Kidney glomerular epithelial cell (primary cell): ENCODE data around the gene LIX1L.

Experiments used
- DNase-seq: peaks from one replicate; lab custom pipeline; 2025; lab: John Stamatoyannopoulos, UW

LIX1L gene

DNA sequence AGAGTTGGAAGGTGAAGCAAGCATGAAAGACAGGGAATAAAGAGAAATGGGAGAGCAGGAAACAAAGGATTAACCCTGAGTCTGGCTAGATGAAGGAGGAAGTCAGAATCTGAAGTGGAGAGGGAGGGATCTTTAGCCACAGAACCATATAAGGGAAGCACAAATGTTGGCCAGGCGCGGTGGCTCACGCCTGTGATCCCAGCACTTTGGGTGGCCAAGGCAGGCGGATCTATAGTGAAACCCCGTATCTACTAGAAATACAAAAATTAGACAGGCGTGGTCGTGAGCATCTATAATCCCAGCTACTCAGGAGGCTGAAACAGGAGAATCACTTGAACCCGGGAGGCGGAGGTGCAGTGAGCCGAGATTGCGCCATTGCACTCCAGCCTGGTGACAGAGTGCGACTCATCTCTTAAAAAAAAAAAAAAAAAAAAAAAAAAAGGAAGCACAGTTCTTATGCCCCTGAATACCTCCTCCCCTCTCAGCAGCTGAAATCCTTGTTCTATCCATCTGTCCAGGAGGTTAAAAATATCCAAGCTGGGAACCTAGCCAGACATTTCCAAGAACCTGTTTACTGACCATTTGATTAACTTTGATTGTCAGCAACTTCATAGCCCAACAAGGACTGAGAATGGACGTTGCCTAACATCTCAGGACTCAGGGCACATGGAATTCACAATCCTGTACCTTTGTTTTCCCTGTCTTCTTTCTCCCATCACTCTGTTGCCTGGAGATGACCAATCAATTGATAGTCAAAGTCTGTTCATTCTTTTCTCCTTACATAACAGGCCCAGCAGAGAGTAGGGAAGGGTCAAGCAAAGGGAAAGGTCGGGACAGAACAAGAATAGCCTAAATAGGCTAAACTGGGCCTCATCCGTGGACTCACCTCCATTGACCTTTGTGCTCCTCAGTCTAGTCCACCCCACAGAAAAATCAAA is 28.0 kb upstream of the LIX1L start:
- DNase-seq, result no peak

DNA sequence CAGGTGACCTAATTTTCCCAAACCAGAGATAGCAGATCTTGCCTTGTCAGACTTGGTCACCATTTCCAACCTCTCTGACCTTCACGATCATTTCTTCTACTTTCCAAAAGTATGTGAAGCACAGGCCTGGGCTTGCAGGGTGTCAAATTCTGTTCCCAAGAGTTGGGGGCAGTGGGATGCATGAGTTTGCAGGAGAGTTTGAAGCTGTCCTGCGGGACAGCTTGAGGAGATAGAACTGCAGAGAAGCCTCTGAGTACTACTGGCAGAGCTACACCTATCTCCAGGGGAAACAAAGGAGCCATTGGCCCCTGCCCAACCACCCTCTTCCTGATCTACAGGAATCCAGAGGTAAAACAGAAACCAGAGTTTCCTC is 27.3 kb upstream of the LIX1L start:
- DNase-seq, result no peak

GRCh38 chr1:145983960-145984830 is 26.4 kb upstream of the LIX1L start:
- no peak for DNase-seq

DNA sequence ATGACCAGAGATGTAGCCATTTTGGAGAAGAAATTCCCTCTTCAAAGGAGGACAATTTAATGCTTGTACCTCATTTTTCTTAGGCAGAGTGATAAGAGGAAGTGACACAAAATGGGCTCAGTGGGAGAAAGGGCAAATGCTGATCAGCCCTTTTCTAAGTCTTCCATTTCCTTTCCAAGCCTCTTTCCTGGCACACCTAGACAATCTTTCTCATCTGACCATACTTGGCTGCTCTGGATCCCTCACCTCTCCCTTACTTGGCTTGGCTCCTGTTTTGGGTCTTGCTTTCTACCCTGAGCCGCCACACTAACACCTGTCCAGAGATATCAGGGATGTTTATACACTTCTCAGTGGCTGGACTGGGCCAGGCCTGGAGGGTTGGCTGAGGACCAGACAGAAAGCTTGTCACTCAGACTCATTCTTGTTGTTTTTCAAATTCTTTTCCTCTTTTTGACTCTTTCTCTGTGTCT is 25.4 kb upstream of the LIX1L start:
- no peak for DNase-seq

DNA sequence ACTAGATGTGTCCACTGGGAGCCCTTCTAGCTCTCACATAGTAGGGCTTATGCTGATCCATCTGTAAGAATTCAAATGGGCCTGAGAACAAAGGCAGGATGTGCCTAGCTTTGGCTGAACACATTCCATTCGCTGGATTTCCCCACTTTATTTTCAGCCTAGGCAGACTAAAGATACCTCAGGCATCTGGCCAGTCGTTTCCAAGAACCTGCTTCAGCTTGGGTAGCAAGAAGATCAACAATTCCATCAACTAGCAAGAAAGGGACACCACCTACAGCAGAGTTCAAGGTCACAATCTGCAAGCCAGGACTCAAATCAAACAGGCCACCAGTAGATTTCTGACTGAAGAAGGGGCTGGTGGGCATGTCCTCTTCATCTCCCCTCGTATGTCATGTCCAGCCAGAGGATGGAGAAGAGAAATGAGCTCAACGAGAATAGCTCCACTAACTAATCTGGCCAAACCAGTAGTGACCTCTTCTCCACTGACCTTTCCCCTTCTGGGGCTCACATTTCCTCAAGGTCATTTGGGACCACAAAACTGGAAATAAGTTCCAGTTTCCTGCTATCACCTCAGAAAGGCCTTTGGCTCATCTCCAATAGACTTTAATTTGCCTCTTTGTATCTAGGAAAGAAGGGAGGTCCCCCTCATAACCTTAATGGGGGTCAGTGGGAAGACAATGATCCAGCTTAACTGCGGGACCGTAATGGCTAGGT is 24.4 kb upstream of the LIX1L start:
- DNase-seq, result no peak

- DNase-seq, result no peak
These were observed 22.7 kb upstream of the LIX1L start for GRCh38 chr1:145980457-145980994.

- no peak for DNase-seq
These were observed 22.1 kb upstream of the LIX1L start for GRCh38 chr1:145979746-145980456.

GRCh38 chr1:145978854-145979745 is 21.3 kb upstream of the LIX1L start:
- DNase-seq, result peak; percentile 100

DNA sequence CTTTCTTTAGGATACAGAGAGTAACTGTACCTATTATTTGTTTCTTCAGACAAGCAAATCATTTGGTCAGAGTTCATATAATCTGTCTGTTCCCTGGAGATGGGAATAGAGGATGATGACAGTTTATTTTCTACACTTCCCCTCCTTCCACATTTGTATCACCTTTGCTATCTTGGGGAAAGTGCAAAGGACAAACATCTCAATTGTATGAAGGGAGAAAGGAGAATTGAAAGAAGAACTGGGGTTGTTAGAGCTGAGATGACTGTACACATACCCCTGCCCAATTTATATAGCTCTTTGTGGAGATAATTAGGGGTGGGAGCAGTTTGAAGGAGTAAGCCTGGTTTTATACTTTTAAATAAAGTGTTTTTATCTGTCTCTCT is 20.6 kb upstream of the LIX1L start:
- no peak for DNase-seq

DNA sequence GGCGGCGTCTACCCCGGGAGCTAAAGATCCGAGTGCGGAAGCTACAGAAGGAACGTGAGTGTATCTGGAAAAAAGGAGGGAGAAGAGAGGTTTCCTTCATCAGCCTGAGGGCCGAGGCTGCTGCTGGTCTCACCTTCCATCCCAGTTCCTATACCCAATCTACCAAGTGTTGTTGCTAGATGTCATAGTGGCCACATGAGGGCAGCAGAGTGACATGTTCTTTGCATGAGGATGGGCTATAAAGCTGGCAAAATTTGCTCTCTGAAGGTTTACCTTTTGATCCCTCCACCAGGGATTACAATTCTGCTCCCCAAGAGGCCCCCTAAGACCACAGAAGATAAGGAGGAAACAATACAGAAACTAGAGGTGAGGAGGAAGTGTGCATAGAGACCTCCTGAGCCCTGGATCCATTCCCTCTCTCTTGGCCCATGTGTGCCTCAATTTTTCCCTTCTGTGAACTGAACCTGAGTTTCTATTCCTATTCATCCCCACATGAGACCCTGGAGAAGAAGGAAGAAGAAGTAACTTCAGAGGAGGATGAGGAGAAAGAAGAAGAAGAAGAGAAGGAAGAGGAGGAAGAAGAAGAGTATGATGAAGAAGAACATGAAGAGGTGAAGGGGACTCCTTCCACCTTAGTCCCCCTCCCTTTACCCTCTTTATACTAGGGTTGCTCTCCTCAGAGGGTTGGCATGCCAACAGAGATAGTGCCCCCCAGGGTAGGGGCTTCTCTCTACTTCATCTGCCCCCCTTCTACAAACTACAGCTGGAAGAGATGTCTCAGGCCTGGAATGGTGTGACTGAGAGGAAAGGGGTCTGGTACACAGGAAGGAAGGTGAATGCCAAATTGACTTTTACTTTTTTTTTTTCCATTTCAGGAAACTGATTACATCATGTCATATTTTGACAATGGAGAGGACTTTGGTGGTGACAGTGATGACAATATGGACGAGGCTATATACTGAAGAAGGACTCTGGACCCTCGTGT is 20.0 kb upstream of the LIX1L start:
- peak; percentile 79 for DNase-seq

DNA sequence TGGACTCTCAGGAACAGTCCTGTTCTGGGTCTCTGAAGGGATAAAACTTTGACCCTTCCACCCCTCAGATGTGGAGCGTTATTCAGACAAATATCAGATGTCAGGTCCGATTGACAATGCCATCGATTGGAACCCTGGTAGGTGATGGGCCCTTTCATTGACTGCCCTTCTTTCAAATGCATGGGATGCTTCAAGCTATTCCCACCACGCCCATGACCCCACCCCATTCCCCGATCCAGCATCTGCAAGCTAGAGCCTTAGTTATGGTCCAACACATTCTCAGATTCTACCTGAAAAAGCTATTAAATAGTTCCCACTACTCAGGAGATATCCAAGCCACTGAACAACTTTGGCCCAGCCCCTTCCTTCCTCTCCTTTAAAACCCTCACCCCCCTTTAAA is 19.2 kb upstream of the LIX1L start:
- DNase-seq, result no peak

DNA sequence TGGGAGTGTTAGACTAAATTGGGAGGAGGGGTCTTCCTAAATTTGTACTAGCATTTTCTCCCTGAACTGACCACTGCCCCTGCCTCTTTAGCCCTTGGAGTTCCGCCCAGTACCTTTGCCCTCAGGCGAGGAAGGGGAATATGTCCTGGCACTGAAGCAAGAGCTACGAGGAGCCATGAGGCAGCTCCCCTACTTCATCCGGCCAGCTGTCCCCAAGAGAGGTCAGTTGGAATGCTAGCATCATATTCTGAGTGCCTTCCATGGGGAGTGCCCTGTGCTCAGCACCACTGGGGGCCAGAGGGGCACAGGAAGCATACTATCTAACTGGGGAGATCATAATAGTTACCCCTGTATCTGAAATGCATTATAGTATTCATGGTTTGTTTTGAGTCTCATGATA is 17.4 kb upstream of the LIX1L start:
- no peak for DNase-seq

- no peak for DNase-seq
These were observed 16.9 kb upstream of the LIX1L start for GRCh38 chr1:145974721-145975120.

DNA sequence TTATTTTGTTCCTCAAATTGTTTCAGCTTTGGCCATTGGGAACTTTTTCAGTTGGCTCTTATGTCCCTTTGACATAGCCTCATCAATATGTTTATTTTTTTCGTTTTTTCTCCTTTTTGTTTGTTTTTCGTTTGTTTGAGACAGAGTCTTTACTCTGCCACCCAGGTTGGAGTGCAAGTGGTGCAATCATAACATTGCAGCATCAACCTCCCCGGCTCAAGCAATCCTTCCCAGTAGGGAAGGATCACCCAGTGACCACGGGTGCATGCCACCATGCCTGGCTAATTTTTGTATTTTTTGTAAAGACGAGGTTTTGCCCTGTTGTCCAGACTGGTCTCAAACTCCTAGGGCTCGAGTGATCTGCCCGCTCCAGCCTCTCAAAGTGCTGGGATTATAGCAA is 14.8 kb upstream of the LIX1L start:
- no peak for DNase-seq

GRCh38 chr1:145967288-145967687 is 9.5 kb upstream of the LIX1L start:
- DNase-seq, result no peak

GRCh38 chr1:145965119-145965744 is 7.4 kb upstream of the LIX1L start:
- DNase-seq, result no peak

GRCh38 chr1:145964328-145965118 is 6.7 kb upstream of the LIX1L start, which contains the start of the genes ANKRD34A and POLR3GL:
Gene ANKRD34A (minus strand): TSS chr1:145964575. CDS start chr1:145961759, 2,816 bp downstream.
Gene POLR3GL (plus strand): TSS chr1:145964690. CDS start chr1:145974866, 10,176 bp downstream.
- peak; percentile 92 for DNase-seq
